ENCODE results near the gene PGAP6.
"Not testable (repeated sequence)": the region's sequence is repeated elsewhere in the genome, so short reads cannot be mapped to it uniquely, and the experiment has no call there.

Gene PGAP6

DNA sequence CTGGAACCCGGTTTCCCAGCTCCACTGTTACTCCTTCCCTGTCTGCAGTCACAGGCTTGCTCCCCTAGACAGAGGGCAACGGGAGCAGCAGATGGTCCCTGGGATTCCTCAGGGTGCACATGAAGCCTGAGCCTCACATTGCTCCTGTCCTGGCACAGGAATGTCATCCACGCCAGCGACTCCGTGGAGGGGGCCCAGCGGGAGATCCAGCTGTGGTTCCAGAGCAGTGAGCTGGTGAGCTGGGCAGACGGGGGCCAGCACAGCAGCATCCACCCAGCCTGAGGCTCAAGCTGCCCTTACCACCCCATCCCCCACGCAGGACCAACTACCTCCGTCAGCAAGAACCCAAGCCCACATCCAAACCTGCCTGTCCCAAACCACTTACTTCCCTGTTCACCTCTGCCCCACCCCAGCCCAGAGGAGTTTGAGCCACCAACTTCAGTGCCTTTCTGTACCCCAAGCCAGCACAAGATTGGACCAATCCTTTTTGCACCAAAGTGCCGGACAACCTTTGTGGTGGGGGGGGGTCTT is 18.3 kb upstream of the PGAP6 start:
- DNase-seq: peak; percentile 53

- DNase-seq: no peak
Observed at GRCh38 chr16:399340-400019, 17.7 kb upstream of the PGAP6 start.

- DNase-seq: peak; percentile 55
Observed at GRCh38 chr16:398561-399339, 17.0 kb upstream of the PGAP6 start.

- DNase-seq: peak; percentile 92
Observed at GRCh38 chr16:397736-398332, 16.1 kb upstream of the PGAP6 start.

GRCh38 chr16:397135-397661 is 15.4 kb upstream of the PGAP6 start, which contains the start of gene NME4:
TSS of gene NME4 (plus strand) at chr16:397199. CDS start at chr16:397223, 24 bp downstream.
- peak; percentile 79 for DNase-seq

DNA sequence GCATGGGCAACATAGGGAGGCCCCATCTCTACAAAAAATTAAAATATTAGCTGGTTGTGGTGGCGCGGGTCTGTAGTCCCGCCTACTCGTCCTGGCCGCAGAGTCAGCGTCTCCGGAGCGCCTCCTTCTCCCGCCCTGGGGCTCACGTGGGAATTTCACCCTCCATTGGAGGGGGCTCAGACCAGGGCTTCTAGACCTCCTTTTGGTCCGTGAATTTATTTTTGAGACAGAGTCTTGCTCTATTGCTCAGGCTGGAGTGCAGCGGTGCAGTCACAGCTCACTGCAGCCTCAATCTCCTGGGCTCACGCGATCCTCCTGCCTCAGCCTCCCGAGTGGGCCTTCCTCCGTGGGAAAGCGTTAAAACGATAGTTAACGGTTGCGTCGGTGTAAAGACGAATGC is 14.8 kb upstream of the PGAP6 start:
- DNase-seq: peak; percentile 72

- no peak for DNase-seq
Observed at GRCh38 chr16:396199-396598, 14.4 kb upstream of the PGAP6 start.

DNA sequence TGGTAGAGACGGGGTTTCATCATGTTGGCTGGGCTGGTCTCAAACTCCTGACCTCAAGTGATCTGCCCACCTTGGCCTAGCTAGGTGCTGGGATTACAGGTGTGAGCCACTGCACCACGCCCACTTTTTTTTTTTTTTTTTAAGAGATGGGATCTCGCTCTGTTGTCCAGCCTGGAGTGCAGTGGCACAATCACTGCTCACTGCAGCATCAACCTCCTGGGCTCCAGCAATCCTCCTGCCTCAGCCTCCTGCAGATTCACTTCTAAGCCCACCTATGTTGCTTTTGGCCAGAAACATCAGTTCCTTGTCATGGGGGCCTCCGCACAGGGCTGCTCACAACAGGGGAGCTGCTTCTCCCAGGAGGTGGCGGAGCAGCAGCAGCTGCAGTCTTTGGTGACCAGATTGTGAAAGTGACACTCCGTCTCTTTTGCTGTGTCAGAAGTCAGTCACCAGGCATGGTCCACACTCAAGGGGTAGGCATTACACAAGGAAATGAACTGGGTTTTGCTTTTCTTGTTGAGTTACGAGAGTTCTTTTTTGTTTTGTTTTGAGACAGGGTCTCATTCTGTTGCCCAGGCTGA is 10.8 kb upstream of the PGAP6 start:
- no peak for DNase-seq

- peak; percentile 87 for DNase-seq
Observed at GRCh38 chr16:391885-392335, 10.1 kb upstream of the PGAP6 start.

DNA sequence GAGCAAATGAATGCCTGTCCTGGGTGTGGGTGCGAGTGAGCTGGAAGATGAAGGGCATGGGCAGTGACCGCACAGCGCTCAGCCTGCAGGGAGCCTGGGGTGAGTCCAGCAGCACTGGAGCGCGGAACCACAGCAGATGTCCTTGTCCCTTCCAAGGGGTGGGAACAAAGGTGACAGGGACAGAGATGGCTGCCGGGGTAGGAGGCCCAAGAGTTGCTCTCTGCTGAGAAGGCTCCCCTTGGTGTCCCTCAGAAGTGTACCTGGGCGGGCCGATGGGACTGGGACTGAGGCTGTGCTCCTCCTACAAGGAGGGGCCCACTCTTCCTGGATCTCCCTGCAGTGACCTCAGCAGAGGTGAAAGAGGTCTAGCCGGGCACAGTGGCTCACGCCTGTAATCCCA is 7.6 kb upstream of the PGAP6 start:
- no peak for DNase-seq

GRCh38 chr16:387761-388666 is 6.2 kb upstream of the PGAP6 start:
- not testable (repeated sequence) for DNase-seq

- peak; percentile 83 for DNase-seq
Observed at GRCh38 chr16:386641-387156, 4.9 kb upstream of the PGAP6 start.

- DNase-seq: peak; percentile 92
Observed at GRCh38 chr16:383326-384051, 1.7 kb upstream of the PGAP6 start.

GRCh38 chr16:381012-381788 is 578 bp downstream of the PGAP6 start:
- no peak for DNase-seq

DNA sequence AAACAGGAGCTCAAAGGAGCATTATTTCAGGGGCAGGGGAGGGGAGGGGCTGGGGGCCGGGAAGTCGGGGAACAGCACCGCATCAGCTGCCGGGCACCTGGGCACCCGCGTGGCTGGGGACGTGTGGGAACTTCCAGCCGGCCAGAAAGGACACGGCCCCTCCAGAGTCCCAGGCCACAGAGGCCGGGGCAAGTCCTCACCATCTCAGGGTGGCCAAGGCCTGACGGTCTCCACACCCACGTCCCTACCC is 1.1 kb downstream of the PGAP6 start:
- DNase-seq: no peak

- no peak for DNase-seq
Observed at GRCh38 chr16:379961-380761, 1.6 kb downstream of the PGAP6 start.

DNA sequence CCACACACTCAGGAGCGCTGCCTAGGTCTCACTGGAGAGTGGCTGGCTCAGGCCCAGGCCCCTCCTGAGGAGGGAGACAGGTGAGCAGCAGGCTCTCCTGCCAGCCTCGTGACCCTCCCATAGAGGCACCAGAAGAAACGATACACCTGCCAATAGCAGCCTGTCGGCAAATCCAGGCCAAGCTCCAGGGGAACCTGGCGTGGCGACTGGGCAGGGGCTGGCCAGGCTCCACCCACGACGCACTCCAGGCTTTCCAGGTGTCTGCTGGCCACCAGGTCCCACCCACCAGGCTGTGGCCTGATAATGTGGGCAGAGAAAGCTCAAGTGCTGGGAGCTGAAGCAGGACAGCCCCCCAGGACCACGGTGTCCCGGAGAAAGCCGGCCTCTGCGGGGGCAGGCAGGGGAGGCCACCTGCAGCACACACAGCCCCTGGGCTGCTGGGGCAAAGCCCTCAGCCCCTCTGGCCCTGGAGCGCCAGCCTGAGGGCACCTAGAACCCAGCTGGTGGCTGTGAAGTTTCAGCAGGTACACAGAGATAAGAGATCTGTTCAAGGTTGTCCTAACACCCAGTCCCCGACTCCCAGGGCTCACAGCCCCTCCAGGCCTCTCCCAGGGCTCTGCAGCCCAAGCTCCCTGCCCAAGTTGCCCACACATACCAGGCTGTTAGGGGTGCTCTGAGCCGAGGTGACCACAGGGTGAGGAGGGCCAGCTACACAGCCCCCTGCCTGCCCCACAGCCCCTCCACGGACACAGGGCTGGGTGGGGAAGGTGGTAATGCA is 2.4 kb downstream of the PGAP6 start:
- peak; percentile 96 for DNase-seq

DNA sequence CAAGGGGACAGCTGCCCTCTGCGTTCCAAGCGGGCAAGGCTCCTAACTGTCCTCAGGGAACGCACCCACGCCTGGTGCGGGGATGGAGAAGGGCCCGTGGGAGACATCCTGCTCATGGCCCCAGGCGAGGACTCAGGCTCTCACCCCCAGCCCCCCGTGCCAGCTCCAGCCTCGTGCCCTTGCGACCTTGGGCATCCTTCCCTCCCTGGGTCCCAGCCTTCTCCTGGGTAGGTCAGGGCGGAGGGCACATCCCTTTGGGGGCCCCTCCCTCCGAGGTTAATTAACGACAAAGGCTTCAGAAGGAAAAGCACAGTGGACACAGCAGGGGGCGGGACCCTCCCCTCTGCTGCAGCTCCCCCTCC is 3.0 kb downstream of the PGAP6 start:
- DNase-seq: no peak

Data from islet precursor cell (in vitro differentiated cells).